C4-2B (cell line): ENCODE results near the gene WDFY2.
A peak's percentile ranks its signal among the peaks of the same experiment; 100 is the strongest.

Experiments used
- H3K27ac ChIP-seq: fragments of 450-650 bp; 2 replicates; pipeline ENCODE4 v1.5.1; 2017
- ZFX ChIP-seq: fragments of 450-650 bp; IDR thresholded peaks from 2 replicates; pipeline ENCODE4 v1.6.1; 2017
- TF ChIP-seq, protein P1 (sequence below): fragments of 450-650 bp; conservative IDR thresholded peaks from 2 replicates; pipeline ENCODE4 v1.5.1; 2017; ENCODE audit warnings: mild to moderate bottlenecking

Gene WDFY2

DNA sequence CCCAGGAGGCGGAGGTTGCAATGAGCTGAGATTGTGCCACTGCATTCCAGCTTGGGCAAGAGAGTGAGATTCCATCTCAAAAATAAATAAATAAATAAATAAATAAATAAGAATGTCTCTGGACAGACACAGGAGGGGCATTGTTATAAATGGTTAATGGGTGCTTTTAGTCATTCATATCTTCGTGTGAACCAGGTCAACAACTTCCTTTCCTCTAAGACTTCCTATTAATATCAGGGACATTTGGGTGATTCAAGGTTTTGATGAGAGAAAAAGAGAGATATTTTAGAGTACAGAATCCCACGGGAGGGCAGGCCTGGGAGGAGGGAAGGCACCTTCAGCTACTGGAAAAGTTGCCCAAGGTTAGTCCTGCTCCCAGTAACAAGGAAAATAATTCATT lies 195.8 kb downstream of the WDFY2 start:
- H3K27ac ChIP-seq, result no peak overlapping the region
- TF ChIP-seq ZFX, result no peak
- TF ChIP-seq, protein P1, sequence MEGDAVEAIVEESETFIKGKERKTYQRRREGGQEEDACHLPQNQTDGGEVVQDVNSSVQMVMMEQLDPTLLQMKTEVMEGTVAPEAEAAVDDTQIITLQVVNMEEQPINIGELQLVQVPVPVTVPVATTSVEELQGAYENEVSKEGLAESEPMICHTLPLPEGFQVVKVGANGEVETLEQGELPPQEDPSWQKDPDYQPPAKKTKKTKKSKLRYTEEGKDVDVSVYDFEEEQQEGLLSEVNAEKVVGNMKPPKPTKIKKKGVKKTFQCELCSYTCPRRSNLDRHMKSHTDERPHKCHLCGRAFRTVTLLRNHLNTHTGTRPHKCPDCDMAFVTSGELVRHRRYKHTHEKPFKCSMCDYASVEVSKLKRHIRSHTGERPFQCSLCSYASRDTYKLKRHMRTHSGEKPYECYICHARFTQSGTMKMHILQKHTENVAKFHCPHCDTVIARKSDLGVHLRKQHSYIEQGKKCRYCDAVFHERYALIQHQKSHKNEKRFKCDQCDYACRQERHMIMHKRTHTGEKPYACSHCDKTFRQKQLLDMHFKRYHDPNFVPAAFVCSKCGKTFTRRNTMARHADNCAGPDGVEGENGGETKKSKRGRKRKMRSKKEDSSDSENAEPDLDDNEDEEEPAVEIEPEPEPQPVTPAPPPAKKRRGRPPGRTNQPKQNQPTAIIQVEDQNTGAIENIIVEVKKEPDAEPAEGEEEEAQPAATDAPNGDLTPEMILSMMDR, result no peak

DNA sequence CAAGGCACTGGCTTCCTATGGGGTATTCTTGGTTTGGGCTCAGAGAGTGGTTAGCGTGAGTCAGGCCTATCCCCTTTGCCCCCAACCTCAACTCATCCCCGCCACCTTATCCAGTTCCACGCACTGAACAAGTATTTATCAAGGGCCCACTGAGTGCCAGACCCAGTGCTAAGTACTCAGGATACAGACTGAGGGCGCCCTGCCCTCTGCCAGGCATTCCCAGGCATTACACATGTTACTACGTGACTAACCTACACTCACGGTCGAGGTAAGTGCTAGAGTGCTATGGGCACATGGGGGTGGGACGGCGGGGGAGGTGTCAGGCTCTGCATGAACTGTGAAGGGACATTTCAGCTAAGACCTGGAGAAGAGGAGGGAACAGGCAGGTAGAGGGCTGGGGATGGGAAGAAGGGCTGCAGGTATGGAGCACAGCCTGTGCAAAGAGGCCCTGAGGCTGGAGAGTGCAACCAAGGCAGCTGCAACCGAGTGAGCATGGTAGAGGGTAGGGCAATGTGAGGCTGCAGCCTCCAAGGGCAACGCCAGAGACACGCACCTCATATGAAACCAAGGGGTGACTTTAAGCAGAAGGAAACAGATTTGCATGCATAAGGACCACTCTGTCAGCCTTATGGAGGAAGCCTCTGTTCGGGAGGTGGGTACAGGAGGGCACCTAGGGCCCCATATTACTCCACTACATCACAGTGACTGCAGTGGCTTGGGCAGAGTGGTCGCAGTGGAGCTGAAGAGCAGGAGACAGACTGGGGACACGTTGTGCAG lies 197.2 kb downstream of the WDFY2 start:
- no peak for TF ChIP-seq ZFX
- TF ChIP-seq, protein P1, result peak; percentile 56
- H3K27ac ChIP-seq, result no peak overlapping the region

DNA sequence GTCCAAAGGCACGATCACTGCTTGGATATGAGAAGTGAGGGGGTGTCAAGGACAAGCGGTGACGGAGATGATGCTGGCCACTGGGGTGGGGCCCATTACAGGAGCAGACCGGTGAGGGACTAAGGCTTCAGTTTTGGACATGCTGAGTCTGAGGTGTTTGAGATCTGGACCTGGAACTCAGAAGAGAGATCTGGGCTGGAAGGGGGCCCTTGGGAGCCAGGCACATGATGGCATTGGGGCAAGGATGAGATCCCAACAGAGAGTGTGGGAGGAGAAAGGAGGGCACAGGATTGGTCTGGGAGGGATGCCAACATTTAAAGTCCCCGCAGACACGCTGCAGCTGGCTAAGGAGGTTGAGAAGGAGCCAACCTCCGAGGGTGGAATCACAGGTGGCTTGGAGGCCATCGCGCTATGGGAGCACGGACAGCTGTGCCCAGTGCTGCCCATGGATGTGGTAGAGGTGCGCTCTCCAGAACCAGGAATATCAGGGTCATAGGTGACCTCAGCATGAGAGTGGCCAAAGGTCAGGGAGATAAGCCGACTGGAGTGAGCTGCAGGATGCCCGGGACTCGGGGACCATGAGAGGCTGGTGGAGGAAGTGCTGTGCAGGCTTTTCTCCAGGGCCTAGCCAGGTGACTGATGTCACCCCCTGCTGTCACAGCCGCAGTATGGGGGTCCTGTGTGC lies 197.9 kb downstream of the WDFY2 start:
- H3K27ac ChIP-seq, result no peak overlapping the region
- TF ChIP-seq, protein P1, result no peak
- TF ChIP-seq ZFX, result no peak

DNA sequence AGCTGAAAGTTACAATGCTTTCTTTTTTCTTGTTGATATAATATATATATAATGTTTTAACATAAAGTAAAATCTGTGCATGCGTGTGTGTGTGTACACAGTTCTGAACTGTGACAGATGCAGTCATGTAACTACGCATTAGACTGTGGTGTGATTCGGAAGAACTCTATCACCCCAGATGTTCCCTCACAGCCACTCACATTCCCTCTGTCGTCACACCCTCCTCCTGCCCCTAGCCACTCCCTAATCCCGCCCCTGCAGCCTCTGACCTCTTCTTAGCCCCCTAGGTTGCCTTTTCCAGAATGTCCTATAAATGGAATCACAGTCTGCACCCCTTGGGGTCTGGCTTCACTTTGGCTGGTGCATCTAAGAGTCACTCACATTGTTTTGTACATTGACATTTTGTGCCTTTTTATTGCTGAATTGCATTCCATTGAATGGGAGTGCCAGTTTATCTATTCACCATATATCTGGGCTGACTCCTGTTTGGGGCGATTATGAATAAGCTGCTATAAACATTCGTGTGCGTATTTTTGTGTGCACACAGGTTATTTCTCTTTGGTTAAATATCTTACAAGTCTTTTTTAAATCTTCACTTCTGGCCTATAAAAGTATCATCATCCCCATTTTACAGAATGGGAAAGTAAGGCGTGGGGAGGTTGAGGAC lies 199.3 kb downstream of the WDFY2 start:
- TF ChIP-seq, protein P1, result no peak
- TF ChIP-seq ZFX, result no peak
- H3K27ac ChIP-seq, result no peak overlapping the region

DNA sequence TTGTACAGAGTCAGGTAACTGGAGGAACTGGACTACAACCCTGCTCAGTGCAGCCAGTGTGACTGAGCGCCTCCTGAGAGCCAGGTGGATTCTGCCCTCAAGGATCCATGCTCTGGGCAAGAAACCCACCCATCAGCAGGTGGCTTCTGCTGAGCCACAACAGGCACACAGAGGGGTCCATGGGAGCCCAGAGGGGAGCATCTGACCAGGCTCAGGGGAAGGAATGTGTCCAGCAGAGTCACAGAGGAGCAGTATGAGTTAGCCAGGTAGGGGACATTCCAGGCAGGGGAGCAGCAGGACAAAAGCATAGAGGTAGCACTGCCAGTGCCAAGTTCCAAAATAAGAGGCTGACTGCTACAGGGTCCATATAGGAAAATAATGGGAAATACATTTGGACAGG lies 199.8 kb downstream of the WDFY2 start:
- H3K27ac ChIP-seq, result no peak overlapping the region
- TF ChIP-seq, protein P1, result no peak
- TF ChIP-seq ZFX, result no peak

DNA sequence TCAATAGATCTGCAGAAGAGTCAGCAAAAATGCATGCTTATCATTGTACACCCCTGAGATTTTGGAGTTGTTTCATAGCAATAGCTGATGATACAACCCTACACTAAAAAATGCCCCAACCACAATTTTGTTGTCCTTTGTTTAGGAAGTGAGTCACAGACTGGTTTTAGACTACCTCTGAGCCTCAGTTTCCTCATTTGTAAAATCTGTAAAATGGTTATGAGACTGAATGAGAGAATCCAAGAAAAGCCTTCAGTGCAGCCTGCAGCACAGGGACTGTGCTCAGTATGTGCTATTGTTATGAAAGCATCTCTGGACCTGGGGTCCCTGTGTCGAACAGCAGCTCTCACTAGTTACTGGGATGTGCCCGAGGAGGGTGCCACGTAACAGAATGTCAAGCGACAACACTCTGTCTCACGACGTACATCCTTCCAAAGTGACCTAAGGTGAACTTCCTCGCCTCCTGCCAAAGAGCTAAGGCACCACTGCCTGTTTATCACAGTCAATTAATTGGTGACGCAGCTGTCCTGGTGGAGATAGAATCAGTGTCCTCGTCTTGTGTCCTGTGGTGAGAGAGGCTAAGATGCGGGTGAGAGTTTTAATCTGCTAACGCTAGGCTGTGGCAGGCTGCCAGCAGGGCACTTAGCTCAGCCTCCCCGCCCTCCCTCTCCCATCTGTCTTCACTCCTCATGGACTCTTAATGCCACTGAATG lies 201.6 kb downstream of the WDFY2 start:
- TF ChIP-seq, protein P1, result no peak
- no peak for TF ChIP-seq ZFX
- H3K27ac ChIP-seq, result peak overlapping the region; percentile 16
